ENCODE measurements around the gene EFNA5. TPM values are rescaled to one million over a fixed set of nuclear protein-coding genes. Genes with fewer than 3 reads are reported as not detected.

Gene EFNA5
- total RNA-seq, 1 experiment from 2014 or later = 51.2 TPM

DNA sequence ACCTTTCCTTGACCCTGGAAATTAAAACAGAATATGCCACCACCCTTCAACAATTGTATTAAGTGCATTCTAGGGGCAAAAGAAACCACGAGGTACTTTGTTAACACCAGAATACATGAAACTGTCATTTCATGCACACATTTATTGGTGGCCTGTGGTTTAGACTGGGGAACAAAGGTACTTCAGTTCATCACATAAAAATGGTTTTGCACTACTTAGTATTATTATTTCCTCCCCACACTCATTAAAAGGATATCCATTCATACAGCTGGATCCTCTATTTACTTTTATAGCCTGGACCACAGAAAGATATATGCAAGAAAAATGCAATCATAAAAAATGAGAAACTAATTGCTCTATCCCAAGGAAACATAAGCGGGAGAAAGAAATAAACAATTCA is 230.9 kb downstream of the EFNA5 start:
- ChIA-PET CTCF (interaction anchor here (0.6 kb wide), 1 partner anchor 181 kb away, joined by 3 read pairs; no protein-coding TSS in a partner anchor), POLR2A (no interaction called here)
- Mint-ChIP-seq H3K27ac (ENCODE audit: low read depth, unreplicated experiment) (no peak overlapping the region), H3K9me3 (ENCODE audit: unreplicated experiment) (peaks cover 7% of the 10 kb centered on the region), H3K4me1 (ENCODE audit: insufficient read depth, unreplicated experiment) (peaks cover 23% of the 10 kb centered on the region), H3K4me3 (ENCODE audit: unreplicated experiment) (no peak overlapping the region), H3K36me3 (ENCODE audit: insufficient read depth, unreplicated experiment) (peaks cover 7% of the 10 kb centered on the region), H3K27me3 (ENCODE audit: insufficient read depth, unreplicated experiment) (no peaks in the 10 kb centered on the region)
- intact Hi-C loops (cut with micrococcal nuclease) = no loop called here
- TF ChIP-seq, protein P1, sequence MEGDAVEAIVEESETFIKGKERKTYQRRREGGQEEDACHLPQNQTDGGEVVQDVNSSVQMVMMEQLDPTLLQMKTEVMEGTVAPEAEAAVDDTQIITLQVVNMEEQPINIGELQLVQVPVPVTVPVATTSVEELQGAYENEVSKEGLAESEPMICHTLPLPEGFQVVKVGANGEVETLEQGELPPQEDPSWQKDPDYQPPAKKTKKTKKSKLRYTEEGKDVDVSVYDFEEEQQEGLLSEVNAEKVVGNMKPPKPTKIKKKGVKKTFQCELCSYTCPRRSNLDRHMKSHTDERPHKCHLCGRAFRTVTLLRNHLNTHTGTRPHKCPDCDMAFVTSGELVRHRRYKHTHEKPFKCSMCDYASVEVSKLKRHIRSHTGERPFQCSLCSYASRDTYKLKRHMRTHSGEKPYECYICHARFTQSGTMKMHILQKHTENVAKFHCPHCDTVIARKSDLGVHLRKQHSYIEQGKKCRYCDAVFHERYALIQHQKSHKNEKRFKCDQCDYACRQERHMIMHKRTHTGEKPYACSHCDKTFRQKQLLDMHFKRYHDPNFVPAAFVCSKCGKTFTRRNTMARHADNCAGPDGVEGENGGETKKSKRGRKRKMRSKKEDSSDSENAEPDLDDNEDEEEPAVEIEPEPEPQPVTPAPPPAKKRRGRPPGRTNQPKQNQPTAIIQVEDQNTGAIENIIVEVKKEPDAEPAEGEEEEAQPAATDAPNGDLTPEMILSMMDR (IDR thresholded peaks at IDR 0.05; ENCODE audit: unreplicated experiment) = no peak
- no peak for DNase-seq (ENCODE audit: unreplicated experiment)
- no TSS peak for BruUV-seq (replicated peaks)

DNA sequence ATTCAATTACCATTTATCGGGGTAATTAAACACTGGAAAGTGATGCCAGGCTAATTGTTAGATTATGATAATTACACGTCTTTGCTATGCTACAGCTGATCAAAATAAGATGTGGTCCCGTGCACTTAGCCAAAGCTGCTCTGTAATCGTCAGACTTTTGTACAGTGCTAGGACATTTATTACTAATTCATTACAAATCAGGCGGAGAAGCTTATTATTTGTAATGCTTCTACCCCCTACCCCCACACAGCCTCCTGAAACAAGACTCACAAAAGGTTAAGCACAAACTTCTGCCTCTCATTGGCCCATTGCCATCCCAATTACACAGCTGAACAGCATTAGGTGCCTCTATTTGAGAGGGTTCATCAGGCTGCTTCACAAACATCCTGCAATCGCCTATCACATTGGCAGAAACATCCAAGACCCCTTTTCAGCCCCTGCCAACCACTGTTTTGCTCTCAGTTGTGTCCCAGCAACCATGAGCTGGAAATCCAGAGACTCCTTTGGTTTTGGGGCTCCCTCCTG is 232.7 kb downstream of the EFNA5 start:
- CTCF ChIA-PET = interaction anchor here (0.9 to 1.4 kb wide), 3 partner anchors 11 to 134 kb away, joined by 3 to 5 read pairs (median 4); no protein-coding TSS in a partner anchor

DNA sequence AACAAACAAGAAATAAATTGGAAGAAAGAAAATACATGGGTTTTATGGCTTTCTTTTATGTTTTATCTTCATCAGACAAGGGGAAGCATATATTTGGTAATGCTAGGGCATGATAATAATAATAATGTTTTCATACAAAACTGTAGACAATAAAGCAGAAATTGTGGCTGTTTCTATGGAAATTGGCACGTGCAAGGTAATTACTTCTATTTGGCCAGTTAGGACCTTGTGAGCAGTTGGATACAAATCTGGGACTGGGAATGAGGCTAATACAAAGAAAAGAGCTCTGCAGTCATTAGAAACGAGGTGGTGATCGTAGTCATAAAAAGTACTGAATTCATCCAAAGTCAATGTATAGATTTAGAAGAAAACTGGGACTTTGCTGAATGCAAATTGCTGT is 233.6 kb downstream of the EFNA5 start:
- Mint-ChIP-seq H3K27me3 (ENCODE audit: insufficient read depth, unreplicated experiment) (no peaks in the 10 kb centered on the region), H3K27ac (ENCODE audit: low read depth, unreplicated experiment) (no peak overlapping the region), H3K9me3 (ENCODE audit: unreplicated experiment) (peaks cover 7% of the 10 kb centered on the region), H3K4me1 (ENCODE audit: insufficient read depth, unreplicated experiment) (peaks cover 19% of the 10 kb centered on the region), H3K4me3 (ENCODE audit: unreplicated experiment) (no peak overlapping the region), H3K36me3 (ENCODE audit: insufficient read depth, unreplicated experiment) (peaks cover 7% of the 10 kb centered on the region)
- CTCF ChIA-PET = interaction anchor here (0.9 to 1.4 kb wide), 3 partner anchors 12 to 135 kb away, joined by 3 to 5 read pairs (median 4); no protein-coding TSS in a partner anchor
- POLR2A ChIA-PET = interaction anchor here (0.7 to 1.4 kb wide), 2 partner anchors 11 to 26 kb away, joined by 3 to 4 read pairs; no protein-coding TSS in a partner anchor
- TF ChIP-seq, protein P1 (IDR thresholded peaks at IDR 0.05; ENCODE audit: unreplicated experiment) = no peak
- intact Hi-C loops (cut with micrococcal nuclease) = no loop called here
- no TSS peak for BruUV-seq (replicated peaks)
- no peak for DNase-seq (ENCODE audit: unreplicated experiment)

More for the DNA sequence above, 232.7 kb downstream of the EFNA5 start:
- H3K4me3 Mint-ChIP-seq (ENCODE audit: unreplicated experiment) = no peak overlapping the region
- no peaks in the 10 kb centered on the region for H3K27me3 Mint-ChIP-seq (ENCODE audit: insufficient read depth, unreplicated experiment)
- TF ChIP-seq, protein P1 (IDR thresholded peaks at IDR 0.05; ENCODE audit: unreplicated experiment) = no peak
- BruUV-seq (replicated peaks) = no TSS peak
- H3K9me3 Mint-ChIP-seq (ENCODE audit: unreplicated experiment) = peaks cover 7% of the 10 kb centered on the region
- intact Hi-C loops (cut with micrococcal nuclease) = no loop called here
- POLR2A ChIA-PET = interaction anchor here (0.7 to 1.4 kb wide), 3 partner anchors 10 to 26 kb away, joined by 3 to 4 read pairs (median 3); no protein-coding TSS in a partner anchor
- H3K27ac Mint-ChIP-seq (ENCODE audit: low read depth, unreplicated experiment) = no peak overlapping the region
- peaks cover 15% of the 10 kb centered on the region for H3K4me1 Mint-ChIP-seq (ENCODE audit: insufficient read depth, unreplicated experiment)
- peaks cover 7% of the 10 kb centered on the region for H3K36me3 Mint-ChIP-seq (ENCODE audit: insufficient read depth, unreplicated experiment)
- DNase-seq (ENCODE audit: unreplicated experiment) = no peak

DNA sequence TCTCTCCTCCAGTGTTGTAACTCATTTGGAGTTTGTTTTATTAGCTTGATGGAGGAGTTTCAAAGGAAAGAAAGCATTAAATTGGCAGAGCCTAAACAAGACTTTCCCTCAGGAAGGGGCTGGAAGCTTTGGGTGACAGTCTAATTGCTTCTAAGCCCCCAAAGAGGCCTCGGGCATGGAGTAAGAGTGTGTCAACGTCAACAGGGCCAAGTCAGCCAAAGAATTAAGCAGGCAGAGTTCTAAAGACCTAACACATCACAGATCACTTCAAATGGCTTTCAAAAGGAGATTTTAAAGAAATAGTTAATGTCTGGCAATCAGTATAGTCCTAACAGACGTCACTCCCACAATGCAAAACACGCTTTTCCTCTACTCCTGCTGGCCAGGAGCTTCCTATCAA is 234.5 kb downstream of the EFNA5 start:
- Mint-ChIP-seq H3K27ac (ENCODE audit: low read depth, unreplicated experiment) (peak overlapping the region; percentile 7), H3K9me3 (ENCODE audit: unreplicated experiment) (peaks cover 7% of the 10 kb centered on the region), H3K36me3 (ENCODE audit: insufficient read depth, unreplicated experiment) (peaks cover 7% of the 10 kb centered on the region), H3K4me1 (ENCODE audit: insufficient read depth, unreplicated experiment) (peaks cover 28% of the 10 kb centered on the region), H3K27me3 (ENCODE audit: insufficient read depth, unreplicated experiment) (no peaks in the 10 kb centered on the region), H3K4me3 (ENCODE audit: unreplicated experiment) (no peak overlapping the region)
- POLR2A ChIA-PET = interaction anchor here (0.6 to 0.8 kb wide), 2 partner anchors 10 to 134 kb away, joined by 3 to 4 read pairs; no protein-coding TSS in a partner anchor
- intact Hi-C loops (cut with micrococcal nuclease) = no loop called here
- no peak for DNase-seq (ENCODE audit: unreplicated experiment)
- no TSS peak for BruUV-seq (replicated peaks)
- CTCF ChIA-PET = interaction anchor here (0.7 to 2.0 kb wide), 3 partner anchors 19 to 137 kb away, joined by 3 to 7 read pairs (median 3); no protein-coding TSS in a partner anchor
- TF ChIP-seq, protein P1 (IDR thresholded peaks at IDR 0.05; ENCODE audit: unreplicated experiment) = no peak

Data from MCF 10A (cell line).